Neural progenitor cell (in vitro differentiated cells): Measurements from ENCODE around the gene ACOT7. TPM values are rescaled to one million over a fixed set of nuclear protein-coding genes. Genes with fewer than 3 reads are reported as not detected.

Experiments used
- DNase-seq: peaks from one replicate; pipeline ENCODE4 v3.0.0-alpha.2; 2016; ENCODE audit warnings: low spot score
- H2AFZ ChIP-seq: fragments of 200-600 bp; sonication (generic); replicated peaks from 2 replicates; pipeline ENCODE4 v1.6.1; 2016; ENCODE audit warnings: antibody characterized with exemption
- H3F3A ChIP-seq: fragments of 200-600 bp; sonication (generic); 2 replicates; pipeline ENCODE4 v1.6.1; 2016; ENCODE audit warnings: antibody characterized with exemption, low read depth
- H3K27ac ChIP-seq: fragments of 200-600 bp; sonication (generic); 2 replicates; pipeline ENCODE4 v1.5.1; 2016; ENCODE audit warnings: mild to moderate bottlenecking
- H3K27me3 ChIP-seq: fragments of 200-600 bp; sonication (generic); 2 replicates; pipeline ENCODE4 v1.6.1; 2016; ENCODE audit warnings: mild to moderate bottlenecking, moderate library complexity
- H3K36me3 ChIP-seq: fragments of 200-600 bp; sonication (generic); 2 replicates; pipeline ENCODE4 v1.5.1; 2016
- H3K4me1 ChIP-seq: fragments of 200-600 bp; sonication (generic); 2 replicates; pipeline ENCODE4 v1.6.1; 2016; ENCODE audit warnings: mixed run types
- H3K4me2 ChIP-seq: fragments of 200-600 bp; sonication (generic); 2 replicates; pipeline ENCODE4 v1.6.1; 2016
- H3K4me3 ChIP-seq: fragments of 200-600 bp; sonication (generic); 2 replicates; pipeline ENCODE4 v1.5.1; 2016
- H3K79me2 ChIP-seq: fragments of 200-600 bp; sonication (generic); 2 replicates; pipeline ENCODE4 v1.6.1; 2016; ENCODE audit warnings: low read depth
- H3K9ac ChIP-seq: fragments of 200-600 bp; sonication (generic); 2 replicates; pipeline ENCODE4 v1.6.1; 2016
- H3K9me3 ChIP-seq: fragments of 200-600 bp; sonication (generic); 2 replicates; pipeline ENCODE4 v1.5.1; 2016; ENCODE audit warnings: low read depth
- H4K20me1 ChIP-seq: fragments of 200-600 bp; sonication (generic); 2 replicates; pipeline ENCODE4 v1.6.1; 2016; ENCODE audit warnings: low read depth
- H3K27ac Mint-ChIP-seq: 3 replicates; pipeline ENCODE4 v1.8.0; 2021; ENCODE audit warnings: mixed read lengths
- H3K27me3 Mint-ChIP-seq: 2 replicates; pipeline ENCODE4 v1.8.0; 2022; ENCODE audit warnings: low read depth, mild to moderate bottlenecking, inconsistent platforms, moderate library complexity, mixed read lengths; ENCODE audit not compliant: insufficient read depth
- H3K36me3 Mint-ChIP-seq: 3 replicates; pipeline ENCODE4 v1.8.0; 2021; ENCODE audit warnings: mixed read lengths
- H3K4me1 Mint-ChIP-seq: 3 replicates; pipeline ENCODE4 v1.8.0; 2021; ENCODE audit warnings: mixed read lengths
- H3K4me3 Mint-ChIP-seq: 3 replicates; pipeline ENCODE4 v1.8.0; 2021; ENCODE audit warnings: mild to moderate bottlenecking, moderate library complexity, mixed read lengths
- H3K9me3 Mint-ChIP-seq: 3 replicates; pipeline ENCODE4 v1.8.0; 2020; ENCODE audit warnings: mixed read lengths
- CTCF ChIP-seq: fragments of 200-600 bp; sonication (generic); IDR thresholded peaks from 2 replicates; pipeline ENCODE4 v1.5.1; 2017; ENCODE audit warnings: antibody characterized with exemption, mild to moderate bottlenecking
- EZH2 ChIP-seq: fragments of 200-600 bp; sonication (generic); IDR thresholded peaks from 2 replicates; pipeline ENCODE4 v1.6.1; 2017; ENCODE audit warnings: antibody characterized with exemption, mild to moderate bottlenecking, moderate library complexity
- EZH2phosphoT487 ChIP-seq: fragments of 200-600 bp; sonication (generic); IDR thresholded peaks from 2 replicates; pipeline ENCODE4 v1.6.1; 2017; ENCODE audit warnings: antibody characterized with exemption
- total RNA-seq: library from RNA; depleted of rRNA; stranded (reverse); fragments of >200 nt; gene quantifications from 2 replicates; pipeline ENCODE4 v1.2.3, GENCODE V29; 2015; ENCODE audit warnings: low replicate concordance

Gene ACOT7
- total RNA-seq, 1 donor from 2014 or later = 19.6 TPM

- H3K36me3 Mint-ChIP-seq = peaks cover 21% of the 10 kb centered on the region
- no peak overlapping the region for H3K27ac Mint-ChIP-seq
- Histone ChIP-seq H3K4me1 (no peaks in the 10 kb centered on the region), H3K27me3 (no peaks in the 10 kb centered on the region), H3K79me2 (no peaks in the 10 kb centered on the region), H3K4me3 (no peak overlapping the region), H3K4me2 (no peak overlapping the region), H3K9me3 (no peaks in the 10 kb centered on the region), H3K27ac (no peak overlapping the region), H2AFZ (no peak overlapping the region), H3F3A (no peaks in the 10 kb centered on the region), H3K36me3 (no peaks in the 10 kb centered on the region), H4K20me1 (no peaks in the 10 kb centered on the region), H3K9ac (no peak overlapping the region)
- H3K4me3 Mint-ChIP-seq = no peak overlapping the region
- DNase-seq = no peak
- peaks cover 22% of the 10 kb centered on the region for H3K4me1 Mint-ChIP-seq
- H3K9me3 Mint-ChIP-seq = no peaks in the 10 kb centered on the region
- TF ChIP-seq EZH2 = no peak
- peaks cover 2% of the 10 kb centered on the region for H3K27me3 Mint-ChIP-seq
Observed at GRCh38 chr1:6328696-6329095, 64.9 kb downstream of the ACOT7 start.

GRCh38 chr1:6328091-6328490 is 65.5 kb downstream of the ACOT7 start:
- DNase-seq = no peak
- Histone ChIP-seq H3K4me2 (no peak overlapping the region), H3K36me3 (no peaks in the 10 kb centered on the region), H3K27ac (no peak overlapping the region), H3K4me1 (no peaks in the 10 kb centered on the region), H3K79me2 (no peaks in the 10 kb centered on the region), H3K9ac (no peak overlapping the region), H3K4me3 (no peak overlapping the region), H4K20me1 (no peaks in the 10 kb centered on the region), H3K27me3 (no peaks in the 10 kb centered on the region), H3K9me3 (no peaks in the 10 kb centered on the region), H2AFZ (no peak overlapping the region), H3F3A (no peaks in the 10 kb centered on the region)
- H3K36me3 Mint-ChIP-seq = peaks cover 18% of the 10 kb centered on the region
- H3K27me3 Mint-ChIP-seq = peaks cover 2% of the 10 kb centered on the region
- TF ChIP-seq EZH2 (no peak), EZH2phosphoT487 (no peak), CTCF (no peak)
- no peak overlapping the region for H3K27ac Mint-ChIP-seq
- no peak overlapping the region for H3K4me3 Mint-ChIP-seq
- H3K4me1 Mint-ChIP-seq = peaks cover 20% of the 10 kb centered on the region
- no peaks in the 10 kb centered on the region for H3K9me3 Mint-ChIP-seq

- H3K4me1 Mint-ChIP-seq = peaks cover 11% of the 10 kb centered on the region
- peaks cover 2% of the 10 kb centered on the region for H3K27me3 Mint-ChIP-seq
- Histone ChIP-seq H4K20me1 (no peaks in the 10 kb centered on the region), H3K27me3 (no peaks in the 10 kb centered on the region), H3K9ac (no peak overlapping the region), H3K4me1 (no peaks in the 10 kb centered on the region), H3K4me3 (no peak overlapping the region), H3K4me2 (no peak overlapping the region), H3F3A (no peaks in the 10 kb centered on the region), H3K27ac (no peak overlapping the region), H3K36me3 (no peaks in the 10 kb centered on the region), H3K9me3 (no peaks in the 10 kb centered on the region), H2AFZ (no peak overlapping the region), H3K79me2 (no peaks in the 10 kb centered on the region)
- TF ChIP-seq EZH2 (no peak), CTCF (no peak)
- H3K4me3 Mint-ChIP-seq = no peak overlapping the region
- no peaks in the 10 kb centered on the region for H3K9me3 Mint-ChIP-seq
- DNase-seq = no peak
- no peak overlapping the region for H3K27ac Mint-ChIP-seq
- peaks cover 21% of the 10 kb centered on the region for H3K36me3 Mint-ChIP-seq
Observed at GRCh38 chr1:6325482-6325881, 68.1 kb downstream of the ACOT7 start.

DNA sequence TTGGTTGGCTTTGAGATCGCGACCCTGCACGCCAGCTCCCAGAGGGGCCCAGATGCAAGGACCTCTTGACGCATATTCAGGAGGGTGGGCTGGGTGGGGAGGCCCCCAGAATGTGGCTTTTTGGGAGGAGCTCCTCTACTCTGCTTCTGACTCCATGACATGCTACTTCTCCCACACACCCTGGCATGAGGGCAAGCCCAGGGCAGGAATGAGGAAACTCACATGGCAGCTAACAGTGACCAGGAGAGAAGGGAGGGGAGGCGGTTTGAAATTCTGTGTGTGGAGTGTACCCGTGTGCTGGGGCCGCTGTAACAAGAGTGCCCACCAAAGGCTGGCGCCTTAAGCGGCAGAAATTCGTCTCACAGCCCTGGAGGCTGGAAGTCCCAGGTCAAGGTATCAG is 71.4 kb downstream of the ACOT7 start:
- TF ChIP-seq EZH2 (no peak), EZH2phosphoT487 (no peak), CTCF (no peak)
- H3K36me3 Mint-ChIP-seq = peaks cover 17% of the 10 kb centered on the region
- Histone ChIP-seq H4K20me1 (no peaks in the 10 kb centered on the region), H3K9ac (no peak overlapping the region), H3K4me1 (no peaks in the 10 kb centered on the region), H3F3A (no peaks in the 10 kb centered on the region), H3K36me3 (no peaks in the 10 kb centered on the region), H3K27ac (no peak overlapping the region), H3K9me3 (no peaks in the 10 kb centered on the region), H3K79me2 (no peaks in the 10 kb centered on the region), H3K27me3 (no peaks in the 10 kb centered on the region), H3K4me3 (no peak overlapping the region), H3K4me2 (no peak overlapping the region), H2AFZ (no peak overlapping the region)
- no peak for DNase-seq
- H3K27me3 Mint-ChIP-seq = peaks cover 2% of the 10 kb centered on the region
- H3K27ac Mint-ChIP-seq = no peak overlapping the region
- no peaks in the 10 kb centered on the region for H3K9me3 Mint-ChIP-seq
- no peak overlapping the region for H3K4me3 Mint-ChIP-seq
- peaks cover 3% of the 10 kb centered on the region for H3K4me1 Mint-ChIP-seq
